Ovary (tissue), 3 donors: ENCODE results near the gene APBB2.

ENCODE experiments used
- POLR2A ChIP-seq: fragments of 450-650 bp; IDR thresholded peaks from one replicate; pipeline ENCODE4 v1.6.1; 2017; ENCODE audit warnings: antibody characterized with exemption, mild to moderate bottlenecking, moderate library complexity
- TF ChIP-seq, protein P1 (sequence below), 3 donors: fragments of 450-650 bp in 2 of 3; fragments of 200-600 bp in 1 of 3; IDR thresholded peaks; one replicate each; pipeline versions ENCODE4 v1.5.1 to v1.8.0; 2016 to 2022; ENCODE audit warnings: antibody characterized with exemption in 3 of 3, mild to moderate bottlenecking in 1 of 3
- donor health status: DM: no; HTN: no; CAD: no.

DNA sequence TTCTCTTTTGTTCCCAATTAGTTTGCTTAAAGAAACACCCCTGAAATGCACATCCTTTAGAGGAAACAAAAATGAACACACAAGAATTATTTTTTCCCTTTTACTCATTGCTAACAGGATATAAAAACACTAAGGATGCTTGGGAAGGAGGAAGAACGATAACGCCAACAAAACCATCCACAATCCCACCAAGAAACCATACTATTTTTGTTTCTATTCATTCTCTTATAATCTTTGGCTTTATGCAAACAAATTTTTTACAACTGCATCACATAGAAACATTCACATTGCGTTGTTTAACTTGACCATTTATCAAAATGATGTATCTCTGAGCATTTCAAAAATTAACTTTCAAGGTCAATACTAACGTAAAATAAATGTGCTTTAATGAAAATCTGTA lies 12.0 kb downstream of the APBB2 start:
- TF ChIP-seq, protein P1, sequence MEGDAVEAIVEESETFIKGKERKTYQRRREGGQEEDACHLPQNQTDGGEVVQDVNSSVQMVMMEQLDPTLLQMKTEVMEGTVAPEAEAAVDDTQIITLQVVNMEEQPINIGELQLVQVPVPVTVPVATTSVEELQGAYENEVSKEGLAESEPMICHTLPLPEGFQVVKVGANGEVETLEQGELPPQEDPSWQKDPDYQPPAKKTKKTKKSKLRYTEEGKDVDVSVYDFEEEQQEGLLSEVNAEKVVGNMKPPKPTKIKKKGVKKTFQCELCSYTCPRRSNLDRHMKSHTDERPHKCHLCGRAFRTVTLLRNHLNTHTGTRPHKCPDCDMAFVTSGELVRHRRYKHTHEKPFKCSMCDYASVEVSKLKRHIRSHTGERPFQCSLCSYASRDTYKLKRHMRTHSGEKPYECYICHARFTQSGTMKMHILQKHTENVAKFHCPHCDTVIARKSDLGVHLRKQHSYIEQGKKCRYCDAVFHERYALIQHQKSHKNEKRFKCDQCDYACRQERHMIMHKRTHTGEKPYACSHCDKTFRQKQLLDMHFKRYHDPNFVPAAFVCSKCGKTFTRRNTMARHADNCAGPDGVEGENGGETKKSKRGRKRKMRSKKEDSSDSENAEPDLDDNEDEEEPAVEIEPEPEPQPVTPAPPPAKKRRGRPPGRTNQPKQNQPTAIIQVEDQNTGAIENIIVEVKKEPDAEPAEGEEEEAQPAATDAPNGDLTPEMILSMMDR (IDR thresholded peaks at IDR 0.05), result no peak
- no peak for TF ChIP-seq POLR2A
